CD4-positive, alpha-beta T cell (primary cell): ENCODE data around the gene PLCB1. TPM values are rescaled to one million over a fixed set of nuclear protein-coding genes. Genes with fewer than 3 reads are reported as not detected.

Source experiments
- ATAC-seq: fragments of 200-7000 bp; cut with Tn5 transposase; one replicate; pipeline ENCODE4 v1.10.0; 2022; ENCODE audit warnings: mild to moderate bottlenecking; ENCODE audit not compliant: poor library complexity
- CTCF ChIA-PET: fragments of 350-600 bp; sonication (Branson Sonifier 250); formaldehyde crosslinking; loops from one replicate; lab custom pipeline; 2021; ENCODE audit warnings: antibody characterized with exemption, inconsistent platforms; lab: Charles Lee
- POLR2A ChIA-PET: fragments of 350-600 bp; sonication (Branson Sonifier 250); formaldehyde crosslinking; loops from one replicate; lab custom pipeline; 2021; ENCODE audit warnings: antibody characterized with exemption, inconsistent platforms; lab: Charles Lee
- DNase-seq, 14 experiments: peaks; one replicate each; pipeline ENCODE4 v3.0.0-alpha.2; 2013 to 2020; ENCODE audit warnings: mixed read lengths in 2 of 14
- H3K27ac ChIP-seq, 2 donors: one replicate each; pipeline versions ENCODE4 v1.5.1 to v1.7.0; 2013; ENCODE audit warnings: low read length in 2 of 2, low read depth in 1 of 2, mild to moderate bottlenecking in 1 of 2
- H3K27me3 ChIP-seq, 2 experiments: 1 replicate in 1 of 2; 2 replicates in 1 of 2; pipeline versions ENCODE4 v1.6.1 to v1.7.0; 2013; ENCODE audit warnings: low read length in 2 of 2, control low read depth in 1 of 2, mild to moderate bottlenecking in 1 of 2, moderate library complexity in 1 of 2; ENCODE audit not compliant: insufficient read depth in 2 of 2, control insufficient read depth in 1 of 2
- H3K36me3 ChIP-seq: one replicate; pipeline ENCODE4 v1.6.1; 2013; ENCODE audit warnings: low read length, control low read depth; ENCODE audit not compliant: insufficient read depth
- H3K4me1 ChIP-seq: one replicate; pipeline ENCODE4 v1.6.1; 2013; ENCODE audit warnings: low read length, control low read depth; ENCODE audit not compliant: insufficient read depth
- H3K4me3 ChIP-seq: one replicate; pipeline ENCODE4 v1.5.1; 2013; ENCODE audit warnings: mild to moderate bottlenecking, low read length, moderate library complexity
- H3K9me3 ChIP-seq, 2 experiments: 1 replicate in 1 of 2; 2 replicates in 1 of 2; pipeline versions ENCODE4 v1.6.1 to v1.7.0; 2013; ENCODE audit warnings: low read length in 2 of 2, mild to moderate bottlenecking in 2 of 2, control low read depth in 1 of 2, moderate library complexity in 1 of 2; ENCODE audit not compliant: control insufficient read depth in 1 of 2, insufficient read depth in 1 of 2
- H3K27ac Mint-ChIP-seq: one replicate; pipeline ENCODE4 v1.8.0; 2020; ENCODE audit warnings: mixed read lengths
- H3K27me3 Mint-ChIP-seq: one replicate; pipeline ENCODE4 v1.8.0; 2021; ENCODE audit warnings: mixed read lengths
- H3K36me3 Mint-ChIP-seq: one replicate; pipeline ENCODE4 v1.8.0; 2021; ENCODE audit warnings: low read depth, mixed read lengths
- H3K4me1 Mint-ChIP-seq: one replicate; pipeline ENCODE4 v1.8.0; 2021; ENCODE audit warnings: low read depth, mixed read lengths
- H3K4me3 Mint-ChIP-seq: one replicate; pipeline ENCODE4 v1.8.0; 2020; ENCODE audit warnings: mild to moderate bottlenecking, mixed read lengths
- H3K9me3 Mint-ChIP-seq: one replicate; pipeline ENCODE4 v1.8.0; 2020; ENCODE audit warnings: mixed read lengths
- CTCF ChIP-seq: fragments of 200-600 bp; IDR thresholded peaks from one replicate; pipeline ENCODE4 v1.8.0; 2022; ENCODE audit warnings: antibody characterized with exemption, mild to moderate bottlenecking
- intact Hi-C, 2 experiments: fragments of 100-400 bp; cut with DNase I in 1 of 2; cut with micrococcal nuclease in 1 of 2; formaldehyde crosslinking; loops; one replicate each; pipeline versions ENCODE4 v1.15.1 to v1.9.0; 2023 to 2025; cut with DNase I, micrococcal nuclease
- total RNA-seq, 174 experiments: library from RNA in 2 of 174; stranded (reverse) in 2 of 174; gene quantifications; one replicate each; pipeline ENCODE4 v1.2.3 and lab custom pipeline; 2021 to 2026

PLCB1 gene
- total RNA-seq, 2 experiments from 2014 or later = 3.8 to 5.6 TPM

- Mint-ChIP-seq H3K9me3 (peaks cover 12% of the 10 kb centered on the region), H3K27me3 (no peaks in the 10 kb centered on the region), H3K27ac (no peak overlapping the region), H3K36me3 (peaks cover 11% of the 10 kb centered on the region), H3K4me1 (no peaks in the 10 kb centered on the region), H3K4me3 (no peak overlapping the region)
- DNase-seq (no peak), ATAC-seq (no peak)
- Histone ChIP-seq H3K27ac (no peak overlapping the region), H3K27me3 (no peaks in the 10 kb centered on the region), H3K4me3 (no peak overlapping the region), H3K36me3 (no peaks in the 10 kb centered on the region), H3K4me1 (no peaks in the 10 kb centered on the region), H3K9me3 (peaks cover 4 to 6% of the 10 kb centered on the region in 2 experiments)
- no peak for TF ChIP-seq CTCF
- intact Hi-C loops = no loop called here
- ChIA-PET POLR2A (no interaction called here), CTCF (no interaction called here)
Measured at GRCh38 chr20:8690074-8690473, 558.0 kb downstream of the PLCB1 start.

DNA sequence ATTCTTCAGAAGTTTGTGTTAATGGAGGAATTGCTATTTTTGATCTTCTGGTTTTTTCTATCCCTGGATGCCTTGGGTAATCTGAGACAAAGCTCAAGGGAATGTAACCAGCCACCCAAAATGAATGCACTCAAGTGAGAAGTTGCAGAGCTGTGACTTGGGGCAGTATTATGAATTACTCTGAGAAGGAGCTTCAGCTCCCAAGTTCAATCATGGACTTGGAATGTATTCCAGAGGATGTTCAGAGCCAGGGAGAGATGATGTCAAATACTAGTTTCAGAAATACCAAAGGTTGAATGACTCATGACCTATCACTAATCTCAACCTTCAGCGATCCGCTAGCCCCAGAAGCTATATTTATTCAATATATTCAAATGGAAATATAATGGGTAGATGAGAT, 561.6 kb downstream of the PLCB1 start:
- ATAC-seq = no peak
- CTCF ChIA-PET = no interaction called here

DNA sequence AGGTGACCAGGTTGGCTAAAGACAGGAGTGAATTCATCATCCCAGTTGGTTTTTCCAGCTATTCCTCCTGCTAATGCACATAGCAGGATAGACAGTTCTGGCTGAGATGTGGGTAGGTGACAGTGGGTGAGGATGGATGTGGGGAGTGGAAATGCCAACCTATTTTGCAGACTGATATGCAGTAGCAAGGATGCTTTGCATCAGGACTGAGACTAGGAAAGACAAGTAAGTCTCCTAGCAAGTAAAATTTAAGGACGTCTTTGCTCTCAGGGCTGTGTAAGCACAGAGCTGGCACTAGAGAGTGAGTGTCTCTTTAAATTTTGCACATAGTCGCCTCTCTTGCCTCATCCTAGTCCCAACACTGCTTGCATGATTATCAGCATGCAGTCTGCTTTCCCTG, 568.7 kb downstream of the PLCB1 start:
- Mint-ChIP-seq H3K4me3 (no peak overlapping the region), H3K36me3 (no peaks in the 10 kb centered on the region), H3K27me3 (no peaks in the 10 kb centered on the region), H3K27ac (no peak overlapping the region), H3K9me3 (no peaks in the 10 kb centered on the region), H3K4me1 (no peaks in the 10 kb centered on the region)
- Histone ChIP-seq H3K36me3 (no peaks in the 10 kb centered on the region), H3K4me3 (no peak overlapping the region), H3K27ac (no peak overlapping the region), H3K9me3 (no peaks in the 10 kb centered on the region), H3K27me3 (no peaks in the 10 kb centered on the region), H3K4me1 (no peaks in the 10 kb centered on the region)
- ATAC-seq = no peak
- ChIA-PET CTCF (no interaction called here), POLR2A (no interaction called here)
- TF ChIP-seq CTCF = no peak
- no peak for DNase-seq
- intact Hi-C loops = no loop called here

More for the DNA sequence above, 561.6 kb downstream of the PLCB1 start:
- H3K27me3 ChIP-seq = no peaks in the 10 kb centered on the region
- Mint-ChIP-seq H3K27me3 (no peaks in the 10 kb centered on the region), H3K36me3 (peaks cover under 1% of the 10 kb centered on the region), H3K4me3 (no peak overlapping the region), H3K9me3 (peaks cover 6% of the 10 kb centered on the region), H3K27ac (no peak overlapping the region), H3K4me1 (no peaks in the 10 kb centered on the region)
- no peak overlapping the region for H3K27ac ChIP-seq
- no peak overlapping the region for H3K4me3 ChIP-seq
- peaks cover 4 to 6% of the 10 kb centered on the region in 2 experiments for H3K9me3 ChIP-seq
- intact Hi-C loops = no loop called here
- no peak for TF ChIP-seq CTCF
- POLR2A ChIA-PET = no interaction called here
- no peaks in the 10 kb centered on the region for H3K36me3 ChIP-seq
- no peaks in the 10 kb centered on the region for H3K4me1 ChIP-seq
- no peak for DNase-seq
